Heart left ventricle (tissue), 13 donors: Measurements from ENCODE around the gene F11R.

Experiments
- CTCF ChIP-seq, 12 donors: fragments of 200-600 bp; sonication (generic) in 4 of 12; IDR thresholded peaks; one replicate each; pipeline versions ENCODE4 v1.5.0 to v1.8.0; 2018 to 2022; ENCODE audit warnings: antibody characterized with exemption in 12 of 12, mild to moderate bottlenecking in 5 of 12
- POLR2A ChIP-seq, 2 donors: fragments of 450-650 bp; IDR thresholded peaks; one replicate each; pipeline ENCODE4 v1.6.1; 2017; ENCODE audit warnings: antibody characterized with exemption in 2 of 2, mild to moderate bottlenecking in 2 of 2, moderate library complexity in 2 of 2
- donor health status: ischemic (EF 13 %, LVEDD 7.1; RV severe dilation, severe dysfunction).
- donor health status: DM: no; HTN: yes; CAD: no.
- donor health status: DM: no; HTN: no; CAD: no.
- donor health status: ischemic (EF 25% LVEDD 6.9; RV normal size, moderate dysfunction).
- donor health status: ischemic (EF 25% LVEDD 5.7; RV mildly dilated, moderate dysfunction).
- donor health status: ischemic (EF 35%, LVEDD 5.7; RV mildly dilated, moderate dysfunction).
- donor health status: nonischemic (EF 11% LVEDD 7.7; RV severe dilation, severe dysfunction).
- donor health status: DM: yes; HTN: yes; CAD: no.
- donor health status: PGD.
- donor health status: ischemic (EF 29% LVEDD 5.4; RV normal size, mild dysfunction).
- donor health status: nonischemic (EF 23%, LVEDD 6.1; RV moderate dilation, normal function).

- no peak for TF ChIP-seq POLR2A (IDR thresholded peaks at IDR 0.05)
- no peak for TF ChIP-seq CTCF (IDR thresholded peaks at IDR 0.05)
Observed at GRCh38 chr1:161066694-161067093, 45.7 kb upstream of the F11R start.
